GM10266 (cell line): ENCODE data around the gene SRGAP1.

Experiments
- DNase-seq: peaks from one replicate; pipeline ENCODE4 v3.0.0; 2012; ENCODE audit errors: extremely low spot score
- CTCF ChIP-seq: IDR thresholded peaks from 2 replicates; pipeline ENCODE4 v1.5.1; 2012; ENCODE audit warnings: mild to moderate bottlenecking, low read depth; ENCODE audit not compliant: control insufficient read depth, insufficient read depth; ENCODE audit errors: missing control alignments

The SRGAP1 gene

GRCh38 chr12:63934936-63935335, 90.4 kb downstream of the SRGAP1 start:
- no peak for TF ChIP-seq CTCF
- DNase-seq = no peak

DNA sequence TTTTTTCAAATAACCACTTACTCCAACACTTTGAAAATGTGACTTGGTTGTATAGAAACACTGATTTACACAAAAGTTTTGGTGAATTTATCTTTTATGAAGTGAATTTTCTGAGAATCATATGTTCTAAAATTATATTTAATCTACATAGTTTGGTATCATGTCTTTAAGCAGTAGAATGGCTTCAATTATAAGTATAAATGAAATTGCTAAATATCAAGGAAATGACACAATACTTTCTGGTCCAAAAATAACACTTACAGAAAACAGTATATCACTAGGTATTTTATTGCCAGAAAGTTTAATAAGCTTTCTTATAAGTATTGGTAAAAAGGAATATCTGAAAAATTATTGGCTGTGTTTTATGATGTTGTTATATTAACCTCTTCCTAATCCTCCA, 90.9 kb downstream of the SRGAP1 start:
- no peak for DNase-seq
- TF ChIP-seq CTCF = no peak

DNA sequence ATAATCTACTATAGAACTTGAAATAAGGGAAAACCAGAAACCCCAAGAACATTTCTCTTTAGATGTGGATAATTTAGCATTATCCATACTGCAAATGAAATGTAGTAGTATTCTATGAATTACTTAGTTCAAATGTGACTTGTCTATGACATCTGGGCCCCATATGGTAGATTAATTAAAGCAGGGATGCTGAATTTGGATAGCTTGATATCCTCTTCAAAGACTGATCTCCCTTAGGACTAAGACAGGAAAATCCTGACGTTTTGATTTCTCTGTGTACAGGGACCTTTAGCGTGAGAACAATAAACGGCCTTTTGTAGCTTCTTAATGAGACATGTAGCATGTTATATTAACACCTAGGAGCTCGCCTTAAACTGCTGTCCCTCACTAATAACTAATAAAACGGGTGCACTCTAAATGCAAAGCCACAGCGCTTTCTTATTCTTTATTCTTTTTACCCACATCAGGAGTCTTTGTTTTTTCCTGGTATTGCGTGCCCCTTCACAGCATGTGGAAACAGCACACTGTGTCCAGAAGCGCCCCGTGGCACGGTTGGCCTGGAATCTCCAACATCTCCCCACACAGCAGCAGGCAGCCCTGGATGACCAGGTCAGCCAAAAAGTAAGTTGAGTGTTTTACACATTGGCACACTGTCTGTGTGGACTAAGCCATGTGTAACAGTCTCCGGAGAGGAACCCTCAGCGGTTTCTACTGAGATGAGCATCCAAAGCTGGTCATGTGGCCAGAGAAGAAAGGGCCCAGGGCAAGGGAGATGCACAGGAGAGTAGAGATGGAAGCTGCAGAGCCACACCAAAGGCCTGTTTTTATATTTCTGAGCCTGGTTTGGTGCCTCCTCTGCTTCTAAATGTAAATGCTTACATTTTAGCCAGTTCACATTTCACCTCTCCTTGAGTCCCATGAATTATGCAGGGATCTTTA, 93.1 kb downstream of the SRGAP1 start:
- no peak for DNase-seq
- no peak for TF ChIP-seq CTCF

GRCh38 chr12:63940310-63941005, 96.0 kb downstream of the SRGAP1 start:
- DNase-seq = no peak
- no peak for TF ChIP-seq CTCF

- no peak for DNase-seq
- no peak for TF ChIP-seq CTCF
Measured at GRCh38 chr12:63941166-63941800, 96.8 kb downstream of the SRGAP1 start.

DNA sequence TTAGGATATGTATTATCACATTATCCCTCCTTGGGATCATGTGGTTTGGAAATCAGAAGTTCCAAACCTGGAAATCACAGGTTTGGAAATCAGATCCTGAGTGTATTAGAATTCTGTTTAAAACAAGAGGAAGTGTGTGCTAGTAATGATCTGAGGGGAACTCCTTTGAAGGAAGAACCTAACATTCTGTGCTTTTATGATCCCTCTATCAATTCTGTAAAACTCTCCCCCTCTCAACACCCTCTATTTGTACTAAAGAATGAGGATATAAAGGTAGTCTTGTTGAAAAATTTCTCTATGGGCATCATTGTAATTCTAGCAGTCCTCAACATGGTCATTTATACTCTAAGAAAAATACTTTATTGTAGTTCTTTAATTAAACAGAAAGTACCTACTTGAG, 97.4 kb downstream of the SRGAP1 start:
- no peak for TF ChIP-seq CTCF
- DNase-seq = no peak
